GM19351 (cell line): Measurements from ENCODE around the gene VKORC1L1.
A peak's percentile ranks its signal among the peaks of the same experiment; 100 is the strongest.
"Not testable (repeated sequence)": the region's sequence is repeated elsewhere in the genome, so short reads cannot be mapped to it uniquely, and the experiment has no call there.

Experiments used
- ATAC-seq: cut with Tn5 transposase; IDR thresholded peaks from one replicate; pipeline ENCODE4 v1.9.1; 2021; ENCODE audit warnings: mild to moderate bottlenecking, moderate library complexity; ENCODE audit not compliant: unreplicated experiment

The VKORC1L1 gene

DNA sequence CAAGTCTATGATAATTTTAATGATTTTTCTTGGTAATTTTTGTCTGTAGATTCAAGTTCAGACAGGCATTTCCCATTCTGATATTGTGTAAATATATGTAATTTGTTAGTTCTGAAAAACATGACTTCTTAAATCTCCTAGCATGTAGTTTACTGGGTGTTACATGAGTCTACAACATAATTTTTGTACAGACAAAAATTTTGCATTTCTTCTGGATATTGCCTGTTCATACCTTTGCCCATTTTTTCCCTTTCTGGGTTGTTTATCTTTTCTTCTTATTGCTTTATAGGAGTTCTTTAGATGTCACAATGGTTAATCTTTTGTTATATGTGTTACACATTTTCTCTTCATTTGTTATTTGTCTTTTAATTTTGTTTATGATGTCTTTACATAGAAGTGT lies 12.1 kb downstream of the VKORC1L1 start:
- not testable (repeated sequence) for ATAC-seq

DNA sequence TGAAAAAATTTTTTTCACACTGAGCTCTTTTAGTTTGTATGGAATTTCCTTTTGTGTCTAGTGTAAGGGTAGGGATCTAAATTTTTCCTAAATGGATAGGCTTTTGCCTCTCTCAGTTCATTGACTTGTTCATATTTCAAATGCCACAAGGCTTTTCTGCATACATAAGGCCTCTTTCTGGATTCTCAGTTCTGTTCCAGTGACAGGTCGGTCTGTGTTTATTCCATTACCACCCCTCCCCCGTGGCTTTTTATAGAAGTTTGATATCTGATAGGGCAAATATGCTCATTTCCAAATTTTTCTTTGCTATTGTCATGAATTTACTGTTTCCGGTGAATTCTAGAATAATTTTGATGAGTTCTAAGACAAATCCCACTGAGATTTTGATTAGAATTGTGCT lies 12.7 kb downstream of the VKORC1L1 start:
- not testable (repeated sequence) for ATAC-seq

DNA sequence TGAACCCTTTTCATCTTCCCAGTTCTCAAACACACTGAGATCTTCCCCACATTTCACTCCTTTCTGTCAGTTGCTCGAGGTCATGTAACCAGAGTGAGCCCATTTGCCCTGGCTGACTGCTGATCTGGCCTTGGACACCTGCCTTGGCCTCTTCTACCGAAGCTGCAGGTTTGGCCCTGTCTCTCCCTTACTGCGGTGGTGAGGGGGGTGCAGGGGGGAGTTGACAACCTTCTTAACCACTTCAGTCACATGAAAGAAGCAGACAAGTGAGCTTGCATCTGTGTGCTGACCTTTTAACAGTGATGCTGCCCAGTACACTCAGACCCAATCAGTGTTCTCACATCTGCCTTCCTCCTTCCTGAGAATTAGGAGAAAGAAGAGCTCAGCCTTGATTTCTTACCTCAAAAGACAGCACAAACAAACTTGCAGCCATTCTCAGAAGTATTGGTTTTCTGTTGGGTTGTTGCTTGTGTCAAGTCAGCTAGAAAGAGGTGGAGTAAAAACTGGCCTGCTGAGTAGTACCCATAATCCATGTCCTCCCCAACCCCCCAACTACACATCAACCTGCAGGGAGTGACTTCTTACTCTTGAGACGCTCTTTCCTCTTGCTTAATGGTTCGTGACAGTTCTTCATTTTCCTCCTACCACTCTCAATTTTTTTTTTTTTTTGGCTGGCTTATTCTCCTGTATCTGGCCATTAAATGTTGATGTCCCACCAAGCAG lies 15.7 kb downstream of the VKORC1L1 start:
- ATAC-seq = not testable (repeated sequence)

DNA sequence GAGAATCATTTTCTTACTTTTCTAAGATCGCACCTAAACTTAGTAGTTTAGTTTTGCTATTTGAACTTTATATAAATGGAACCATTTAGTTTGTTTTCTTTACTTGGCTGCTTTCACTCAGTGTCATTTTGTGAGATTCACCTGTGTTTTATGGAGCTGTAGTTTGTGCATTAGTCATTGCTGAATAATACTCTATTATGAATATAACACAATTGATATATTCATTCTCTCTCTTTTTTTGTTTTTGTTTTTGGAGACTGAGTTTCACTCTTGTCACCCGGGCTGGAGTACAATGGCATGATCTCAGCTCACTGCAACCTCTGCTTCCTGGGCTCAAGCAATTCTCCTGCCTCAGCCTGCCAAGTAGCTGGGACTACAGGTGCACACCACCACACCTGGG lies 16.8 kb downstream of the VKORC1L1 start:
- not testable (repeated sequence) for ATAC-seq

DNA sequence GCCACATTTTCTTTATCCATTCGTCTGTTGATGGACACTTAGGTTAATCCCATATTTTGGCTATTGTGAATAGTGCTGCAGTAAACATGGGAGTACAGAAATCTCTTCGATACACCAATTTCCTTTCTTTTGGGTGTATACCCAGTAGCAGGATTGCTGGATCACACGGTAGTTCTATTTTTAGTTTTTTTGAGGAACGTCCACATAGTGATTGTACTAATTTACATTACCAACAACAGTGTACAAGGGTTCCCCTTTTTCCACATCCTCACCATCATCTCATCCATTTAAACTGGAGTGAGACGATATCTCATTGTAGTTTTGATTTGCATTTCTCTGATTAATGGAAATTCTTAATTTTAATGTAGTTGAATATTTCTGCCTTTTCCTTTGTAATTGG lies 19.3 kb downstream of the VKORC1L1 start:
- no peak for ATAC-seq

DNA sequence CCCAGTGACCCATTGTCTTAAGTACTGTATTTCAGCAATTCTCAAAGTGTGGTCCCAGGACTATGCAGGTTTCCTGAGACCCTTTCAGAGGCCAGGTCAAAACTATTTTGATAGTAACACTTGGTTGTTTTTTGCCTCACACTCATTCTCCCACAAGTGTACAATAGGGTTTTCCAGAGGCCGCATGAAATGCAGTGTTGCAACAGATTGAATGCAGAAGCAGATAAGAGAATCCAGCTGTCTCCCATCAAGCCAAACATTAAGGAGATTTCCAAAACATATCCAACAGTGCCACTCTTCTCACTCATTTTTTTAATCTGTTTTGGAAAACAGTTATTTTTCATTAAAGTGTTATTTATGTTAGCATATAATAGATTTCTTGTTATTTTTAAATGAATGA lies 20.0 kb downstream of the VKORC1L1 start:
- ATAC-seq = no peak

DNA sequence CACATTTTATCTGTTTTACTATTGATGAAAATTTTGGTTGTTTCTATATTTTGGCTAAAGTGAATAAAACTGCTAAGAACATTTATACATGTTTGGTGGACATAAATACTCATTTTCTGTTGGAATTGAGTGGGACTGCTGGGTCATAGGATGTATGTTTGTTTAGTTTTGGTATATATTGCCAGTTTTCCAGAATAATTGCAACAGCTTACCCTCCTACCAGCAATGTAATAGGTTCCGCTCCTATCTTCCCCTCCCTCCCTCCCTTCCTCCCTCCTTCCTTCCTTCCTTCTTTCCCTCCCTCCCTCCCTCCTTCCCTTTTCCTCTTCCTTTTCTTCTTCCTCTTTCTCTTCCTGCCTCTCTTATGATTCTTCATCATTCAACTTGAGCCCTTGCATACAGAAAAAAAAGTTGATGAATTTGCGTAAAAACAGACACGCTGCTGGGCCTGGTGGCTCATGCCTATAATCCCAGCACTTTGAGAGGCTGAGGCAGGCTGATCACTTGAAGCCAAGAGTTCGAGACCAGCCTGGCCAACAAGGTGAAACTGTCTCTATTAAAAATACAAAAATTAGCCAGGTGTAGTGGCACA lies 23.5 kb downstream of the VKORC1L1 start:
- no peak for ATAC-seq

DNA sequence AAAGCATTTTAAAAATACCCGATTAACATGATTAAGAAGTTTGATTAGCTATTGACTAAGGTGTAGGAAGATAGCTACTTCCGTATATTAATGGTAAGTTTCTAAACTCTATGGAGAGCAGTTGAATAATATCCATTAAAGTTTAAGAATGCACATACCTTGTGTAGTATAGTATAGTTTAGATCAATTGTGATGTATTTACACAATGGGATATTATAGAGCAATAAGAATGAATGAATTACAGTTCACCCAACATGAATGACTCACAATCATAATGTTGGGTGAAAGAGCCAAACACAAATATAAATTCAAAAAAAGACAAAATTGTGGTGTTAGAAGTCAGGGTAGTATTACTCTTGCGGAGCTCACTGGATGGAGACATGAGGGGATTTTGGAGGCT lies 24.4 kb downstream of the VKORC1L1 start:
- ATAC-seq = not testable (repeated sequence)

DNA sequence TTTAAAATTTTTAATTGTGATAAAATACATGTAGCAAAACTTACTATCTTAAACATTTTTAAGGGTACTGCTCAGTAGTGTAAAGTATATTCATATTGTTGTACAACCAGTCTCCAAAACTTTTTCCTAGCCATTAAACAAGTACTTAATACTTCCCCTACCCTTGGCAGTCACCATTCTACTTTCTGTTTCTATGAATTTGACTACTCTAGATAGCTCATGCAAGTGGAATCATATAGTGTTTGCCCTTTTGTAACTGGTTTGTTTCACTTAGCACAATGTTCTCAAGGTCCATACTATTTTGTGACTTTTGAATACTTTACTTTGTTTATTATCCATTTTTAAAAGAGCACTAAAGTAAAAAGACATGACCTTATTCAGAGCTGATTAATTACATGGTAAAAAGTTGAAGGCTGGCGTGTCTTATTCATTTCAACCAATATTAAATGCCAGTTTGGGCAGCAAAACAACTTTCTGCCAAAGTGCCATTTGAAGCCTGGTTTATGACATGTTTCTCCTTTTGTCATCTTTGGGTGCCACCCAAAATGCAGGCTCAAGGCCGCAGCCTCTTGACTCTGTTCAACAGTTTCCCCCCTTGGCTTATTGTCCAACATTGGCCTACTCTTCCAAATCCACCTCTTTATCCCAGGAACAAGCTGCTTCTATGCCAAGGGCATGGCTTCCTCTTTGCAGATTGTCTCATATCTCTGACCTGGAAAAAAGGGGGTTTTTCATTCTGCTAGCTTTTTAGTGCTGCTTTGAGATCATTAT lies 26.0 kb downstream of the VKORC1L1 start:
- peak; percentile 80 for ATAC-seq

DNA sequence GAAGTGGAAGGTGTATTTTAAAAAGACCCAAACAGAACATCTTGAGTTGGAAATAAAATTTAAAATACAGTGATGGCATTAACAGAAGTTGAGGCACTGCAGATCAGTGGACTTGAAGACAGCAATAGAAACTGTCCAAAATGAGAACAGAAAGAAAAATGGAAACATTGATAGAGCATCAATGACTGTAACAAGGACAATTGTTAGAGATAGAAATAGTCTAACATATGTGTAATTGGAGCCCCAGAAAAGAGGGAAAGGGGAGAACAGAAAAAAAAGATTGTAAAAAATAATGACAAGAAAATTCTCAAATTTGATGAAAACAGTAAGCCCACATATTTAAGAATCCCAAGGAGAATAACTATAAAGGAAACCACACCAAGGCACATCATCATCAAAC lies 29.4 kb downstream of the VKORC1L1 start:
- no peak for ATAC-seq

DNA sequence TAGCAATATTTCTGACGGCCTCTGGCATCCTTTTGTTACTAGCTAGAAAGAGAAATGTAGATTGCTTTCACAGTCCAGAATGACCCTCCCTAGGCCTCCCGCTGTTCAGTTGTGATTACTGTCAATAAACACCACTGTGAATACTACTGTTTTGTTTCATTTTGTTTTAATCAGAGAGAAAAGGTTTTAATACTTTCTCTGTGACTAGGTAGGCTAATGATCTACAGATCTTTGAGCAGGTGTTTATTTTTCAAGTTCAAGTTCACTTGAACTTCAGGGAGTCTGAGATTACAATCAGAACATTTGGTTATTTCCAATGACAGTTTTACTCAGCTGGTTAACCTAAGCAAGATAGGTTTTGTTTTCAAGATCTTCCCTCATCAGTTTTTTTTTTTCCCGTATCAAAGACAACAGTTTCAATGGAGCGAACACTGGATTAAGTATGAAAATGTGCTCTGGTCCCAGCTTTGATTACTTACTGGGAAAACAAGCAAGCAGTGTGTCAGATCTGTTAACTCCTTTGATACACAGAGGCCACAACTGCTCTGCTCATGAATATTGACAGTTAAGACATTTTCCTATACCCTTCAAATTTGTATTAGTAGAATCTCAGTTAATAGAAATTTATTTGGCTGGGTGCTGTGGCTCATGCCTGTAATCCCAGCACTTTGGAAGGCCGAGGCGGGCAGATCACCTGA lies 34.8 kb downstream of the VKORC1L1 start:
- no peak for ATAC-seq

DNA sequence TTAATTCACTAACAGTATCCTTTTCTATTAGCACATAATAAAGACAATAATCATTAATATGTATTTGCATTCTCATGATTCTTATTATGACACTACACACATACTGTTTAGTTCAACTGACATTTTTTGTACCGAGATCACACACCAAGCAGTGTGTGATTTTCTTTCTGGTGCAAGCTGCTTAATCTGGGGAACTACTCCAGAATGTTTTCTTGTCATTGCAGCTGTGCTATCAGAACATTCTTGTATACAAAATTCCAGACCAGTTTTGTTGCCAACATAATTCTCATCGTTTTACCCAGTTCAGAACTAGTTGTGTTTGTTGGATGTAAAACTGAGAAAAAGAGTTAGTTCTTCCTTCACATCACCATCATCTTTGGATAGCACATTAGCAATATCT lies 37.4 kb downstream of the VKORC1L1 start:
- no peak for ATAC-seq

DNA sequence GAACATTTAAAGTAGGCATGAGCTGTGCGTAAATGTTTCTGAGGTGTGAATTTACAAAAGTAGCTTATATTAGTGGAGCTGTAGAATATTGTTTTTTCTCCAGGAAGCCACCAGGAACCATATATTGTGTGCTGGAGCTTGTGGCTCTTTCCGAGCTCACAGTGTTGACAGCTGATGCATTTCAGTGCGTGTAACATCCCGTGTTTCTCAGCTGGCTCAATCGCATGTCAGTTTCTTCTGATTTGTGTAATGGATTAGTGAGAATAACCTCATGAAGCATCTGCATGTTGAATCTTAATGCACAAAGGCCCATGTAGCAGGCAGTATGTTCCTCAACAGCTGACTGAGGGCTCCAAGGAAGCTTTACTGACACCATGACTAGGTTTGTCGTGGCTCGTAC lies 39.4 kb downstream of the VKORC1L1 start:
- no peak for ATAC-seq

DNA sequence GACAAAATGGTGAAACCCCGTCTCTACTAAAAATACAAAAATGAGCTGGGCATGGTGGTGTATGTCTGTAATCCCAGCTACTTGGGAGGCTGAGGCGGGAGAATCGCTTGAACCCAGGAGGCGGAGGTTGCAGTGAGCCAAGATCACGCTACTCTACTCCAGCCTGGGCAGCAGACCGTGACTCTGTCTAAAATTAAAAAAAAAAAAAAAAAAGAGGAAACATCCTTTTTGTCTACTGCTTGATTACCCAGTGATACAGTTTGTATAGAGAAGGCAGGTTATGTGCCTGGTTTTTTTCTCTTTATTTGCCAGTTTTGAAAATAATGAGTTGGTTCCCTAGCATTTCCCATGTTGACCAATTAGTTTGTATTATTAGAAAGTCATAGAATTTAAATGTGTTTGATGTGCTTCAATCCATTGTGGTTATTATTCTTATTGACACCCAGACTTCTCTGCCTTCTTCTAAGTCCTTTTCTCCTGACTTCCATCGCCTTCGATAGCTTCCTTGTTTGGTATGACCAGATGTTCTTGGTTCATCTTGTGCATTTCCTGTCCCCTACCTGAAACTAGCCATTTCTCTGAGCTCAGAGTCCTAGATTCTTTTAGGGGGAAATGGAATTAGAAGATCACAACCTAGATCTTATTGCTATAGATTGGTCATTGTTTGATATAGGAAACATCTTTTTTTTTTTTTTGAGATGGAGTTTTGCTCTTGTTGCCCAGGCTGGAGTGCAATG lies 43.2 kb downstream of the VKORC1L1 start:
- no peak for ATAC-seq

DNA sequence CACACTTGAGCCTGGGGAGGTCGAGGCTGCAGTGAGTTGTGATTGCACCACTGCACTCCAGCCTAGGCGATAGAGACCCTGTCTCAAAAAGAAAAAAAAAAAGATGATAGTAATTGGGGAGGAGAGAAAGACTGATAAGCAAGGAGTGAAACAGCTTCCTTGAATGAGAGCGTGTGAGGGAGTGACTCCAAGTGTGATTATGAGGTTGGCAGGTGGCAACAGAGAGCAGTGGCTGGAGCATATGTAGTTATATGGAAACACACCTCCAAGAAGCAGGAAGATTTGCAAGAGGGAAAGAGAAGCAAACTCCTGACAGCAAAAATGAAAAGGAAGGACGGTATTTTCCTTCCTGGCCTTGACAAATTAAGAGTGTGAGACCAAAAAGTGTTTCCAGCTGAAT lies 50.4 kb downstream of the VKORC1L1 start:
- ATAC-seq = no peak

DNA sequence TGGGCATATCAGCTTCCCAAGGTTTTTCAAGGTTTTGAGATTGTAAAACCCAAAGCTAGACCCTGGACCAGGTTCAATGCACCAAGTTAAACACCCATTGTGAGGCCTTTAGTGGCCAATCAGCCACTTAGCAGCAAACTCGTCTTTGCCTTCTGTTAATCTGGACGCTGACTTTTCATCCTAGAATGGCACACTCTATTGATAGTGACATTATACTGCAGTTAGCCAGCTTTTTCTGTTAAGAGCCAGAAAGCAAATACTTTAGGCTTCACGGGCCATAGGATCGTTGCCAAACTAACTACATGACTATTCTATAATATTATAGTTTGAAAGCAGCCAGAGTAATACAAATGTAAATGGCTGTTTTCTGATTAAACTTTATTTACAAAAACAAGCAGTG lies 51.3 kb downstream of the VKORC1L1 start:
- ATAC-seq = no peak

DNA sequence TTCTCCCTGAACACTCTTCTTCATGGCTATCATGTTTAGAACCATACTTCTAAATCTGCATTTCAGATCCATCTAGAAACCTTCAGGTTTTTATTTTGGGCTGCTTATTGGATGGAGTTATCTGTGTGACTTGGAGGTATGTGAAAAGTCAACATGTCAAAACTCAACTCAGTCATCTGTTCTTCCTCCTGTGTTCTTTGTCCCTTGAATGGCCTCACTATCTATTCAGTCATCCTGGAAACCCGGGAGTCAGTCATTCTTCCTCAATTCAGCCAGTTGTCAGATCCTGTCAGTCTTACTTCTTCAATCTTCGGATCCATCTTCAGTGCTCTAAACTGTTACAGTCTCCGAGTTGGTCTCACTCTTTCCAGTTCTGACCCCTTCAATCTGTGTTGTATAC lies 52.2 kb downstream of the VKORC1L1 start:
- no peak for ATAC-seq

DNA sequence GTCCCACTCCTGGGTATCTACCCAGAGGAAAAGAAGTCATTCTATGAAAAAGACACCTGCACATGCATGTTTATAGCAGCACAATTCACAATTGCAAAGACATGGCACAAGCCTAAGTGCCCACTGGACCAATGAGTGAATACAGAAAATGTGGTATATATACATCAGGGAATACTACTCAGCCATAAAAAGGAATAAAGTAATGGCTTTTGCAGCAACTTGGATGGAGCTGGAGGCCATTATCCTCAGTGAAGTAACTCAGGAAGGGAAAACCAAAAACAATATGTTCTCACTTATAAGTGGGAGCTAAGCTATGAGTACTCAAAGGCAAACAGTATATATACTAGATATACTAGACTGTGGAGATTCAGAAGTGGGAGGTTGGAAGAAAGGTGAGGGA lies 53.7 kb downstream of the VKORC1L1 start:
- no peak for ATAC-seq

DNA sequence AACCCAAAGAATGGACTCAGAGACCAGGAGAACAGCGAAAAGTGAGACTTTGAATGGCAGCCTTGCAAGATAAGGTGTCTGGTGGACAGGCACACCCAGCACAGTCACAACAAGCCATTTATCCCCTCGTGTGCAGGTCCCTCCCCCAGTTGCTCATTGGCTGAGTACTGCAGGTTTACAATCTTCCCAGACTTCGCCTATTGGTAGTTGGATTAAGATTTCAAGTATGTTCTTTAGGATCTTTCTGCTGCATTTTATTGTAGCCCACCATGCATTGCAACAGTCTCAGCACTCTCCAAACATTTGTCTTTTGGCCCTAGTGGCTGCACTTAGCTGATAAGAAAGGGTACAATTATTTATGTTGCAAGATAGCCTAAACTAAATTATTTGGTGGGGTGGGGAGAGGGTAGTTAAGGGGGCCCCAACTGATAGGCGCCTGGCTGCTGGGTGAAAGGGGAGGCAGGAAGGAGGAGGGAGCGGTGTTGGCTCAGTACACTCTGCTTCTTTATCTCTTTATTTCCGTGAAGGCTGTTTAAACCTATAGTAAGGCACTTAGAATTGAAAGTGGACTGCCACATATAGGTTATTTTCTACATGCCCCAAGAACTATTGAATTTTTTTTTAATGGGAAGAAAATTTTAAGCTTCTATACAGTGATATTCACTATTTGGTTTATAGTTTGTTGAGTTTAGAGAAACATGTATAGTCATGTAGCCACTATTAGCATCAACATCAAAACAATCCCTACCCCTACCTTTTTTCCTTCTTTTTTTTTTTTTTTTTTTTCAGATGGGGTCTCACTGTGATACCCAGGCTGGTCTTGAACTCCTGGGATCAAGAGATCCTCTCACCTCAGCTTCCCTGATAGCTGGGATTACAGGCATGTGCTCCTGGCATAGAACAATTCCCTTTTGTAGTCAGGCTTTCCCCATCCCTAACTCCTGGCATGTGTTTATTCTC lies 54.9 kb downstream of the VKORC1L1 start:
- no peak for ATAC-seq

DNA sequence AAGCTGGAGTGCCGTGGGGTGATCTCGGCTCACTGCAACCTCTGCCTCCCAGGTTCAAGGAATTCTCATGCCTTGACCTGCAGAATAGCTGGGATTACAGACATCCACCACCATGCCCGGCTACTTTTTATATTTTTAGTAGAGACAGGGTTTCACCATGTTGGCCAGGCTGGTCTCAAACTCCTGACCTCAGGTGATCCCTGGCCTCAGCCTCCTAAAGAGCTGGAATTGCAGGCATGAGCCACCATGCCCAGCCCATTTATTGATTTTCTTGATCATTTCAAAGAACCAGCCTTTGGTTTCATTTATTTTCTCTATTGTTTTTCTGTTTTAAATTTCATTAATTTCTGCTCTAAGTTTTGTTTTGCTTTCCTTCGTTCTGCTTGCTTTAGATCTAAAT lies 58.8 kb downstream of the VKORC1L1 start:
- no peak for ATAC-seq
